HG03135 (cell line): ENCODE results near the gene FBXL13.
"Not testable (repeated sequence)": the region's sequence is repeated elsewhere in the genome, so short reads cannot be mapped to it uniquely, and the experiment has no call there.

ENCODE experiments used
- ATAC-seq: cut with Tn5 transposase; IDR thresholded peaks from one replicate; pipeline ENCODE4 v1.9.1; 2021; ENCODE audit warnings: mild to moderate bottlenecking, moderate library complexity; ENCODE audit not compliant: unreplicated experiment

Gene FBXL13

GRCh38 chr7:102866535-102867215 lies 207.9 kb downstream of the FBXL13 start:
- no peak for ATAC-seq

DNA sequence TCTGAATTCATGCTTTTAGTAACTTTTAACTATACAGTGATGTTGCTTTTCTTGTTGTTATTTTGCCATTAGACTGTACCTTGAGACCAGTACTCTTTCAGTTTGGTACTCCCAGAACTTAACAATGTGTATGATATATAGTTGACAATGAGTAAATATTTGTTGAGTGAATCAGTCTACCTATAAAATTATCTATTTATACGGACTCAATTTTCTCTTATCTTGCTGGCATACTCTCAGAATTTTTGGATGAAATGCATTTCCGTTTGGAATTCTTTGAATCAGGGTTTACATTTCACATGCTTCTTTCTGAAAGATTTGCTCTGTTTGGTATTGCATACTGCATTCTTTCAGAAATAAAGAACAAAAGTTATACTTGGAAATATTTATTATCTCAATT lies 209.6 kb downstream of the FBXL13 start:
- ATAC-seq: no peak

GRCh38 chr7:102860351-102860811 lies 214.2 kb downstream of the FBXL13 start:
- ATAC-seq: no peak

- no peak for ATAC-seq
These were observed 214.8 kb downstream of the FBXL13 start for GRCh38 chr7:102859799-102860125.

DNA sequence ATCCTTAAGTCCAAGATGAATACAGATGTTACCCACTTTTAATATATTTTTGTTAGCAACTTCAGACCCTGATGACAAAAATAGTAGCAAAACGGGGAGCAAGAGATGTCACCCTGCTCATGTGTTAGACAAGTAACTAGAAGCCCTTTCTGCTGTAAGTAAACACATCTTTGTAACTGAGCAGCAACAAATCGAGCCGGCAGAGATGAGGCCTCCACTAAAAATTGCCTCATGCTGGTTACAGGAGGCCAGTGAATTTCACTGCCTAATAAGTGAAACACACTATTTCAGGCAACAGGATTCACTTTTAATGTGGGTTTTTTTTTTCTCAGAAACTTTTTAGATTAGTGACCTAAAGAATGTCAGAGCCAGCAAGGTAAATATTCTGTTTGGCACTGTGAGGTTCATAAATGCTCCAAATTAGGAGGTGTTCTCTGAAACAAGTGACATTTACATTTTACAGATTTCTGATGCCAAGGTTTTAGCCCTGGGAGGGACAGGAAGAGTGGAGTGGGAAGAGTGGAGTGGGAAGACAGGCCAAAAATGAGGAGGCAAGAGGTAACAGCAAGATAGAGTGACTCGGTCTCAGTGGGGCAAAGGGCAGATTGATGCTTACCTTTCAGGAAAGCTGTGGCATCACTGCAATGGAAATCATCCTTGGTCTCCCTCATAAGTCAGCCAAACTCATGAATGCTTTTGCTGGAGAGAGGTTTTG lies 215.4 kb downstream of the FBXL13 start:
- no peak for ATAC-seq

GRCh38 chr7:102856036-102856435 lies 218.6 kb downstream of the FBXL13 start:
- no peak for ATAC-seq

DNA sequence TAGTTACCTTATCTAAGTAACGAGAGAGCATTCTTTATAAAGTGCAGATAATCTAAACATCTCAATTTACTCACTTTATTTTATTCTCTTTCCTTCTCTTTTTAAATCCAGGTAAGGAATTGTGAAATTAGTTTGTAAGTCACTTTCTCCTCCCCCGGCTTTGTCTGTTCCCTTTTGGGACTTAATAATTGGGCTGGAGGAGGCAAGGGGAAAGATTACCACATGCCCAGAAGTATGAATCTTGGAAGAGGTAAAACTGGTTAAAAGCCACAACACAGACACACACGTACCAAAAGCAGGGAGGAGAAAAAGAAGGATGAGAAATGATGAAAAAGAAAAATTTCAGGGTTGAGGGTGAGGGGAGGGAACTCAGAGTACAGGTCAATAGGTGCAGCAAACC lies 225.1 kb downstream of the FBXL13 start:
- ATAC-seq: no peak

DNA sequence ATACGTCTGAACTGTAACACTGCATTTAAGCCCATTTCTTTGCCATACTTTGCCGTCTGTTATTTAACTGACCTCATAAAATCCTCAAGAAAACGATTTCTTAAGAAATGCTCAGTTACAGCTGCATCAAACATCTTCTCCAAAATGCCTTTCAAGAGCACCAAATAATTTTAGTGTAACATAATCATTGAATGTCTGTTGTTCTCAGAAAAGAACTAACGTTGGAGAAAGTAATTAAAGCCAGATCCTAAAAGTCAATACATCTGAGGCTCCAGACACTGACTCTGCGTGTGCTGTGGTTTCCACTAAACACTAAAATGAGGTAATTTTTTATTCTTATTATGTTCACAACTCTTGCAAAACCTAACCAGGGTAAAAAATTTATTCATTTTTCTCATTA lies 225.5 kb downstream of the FBXL13 start:
- ATAC-seq: no peak

DNA sequence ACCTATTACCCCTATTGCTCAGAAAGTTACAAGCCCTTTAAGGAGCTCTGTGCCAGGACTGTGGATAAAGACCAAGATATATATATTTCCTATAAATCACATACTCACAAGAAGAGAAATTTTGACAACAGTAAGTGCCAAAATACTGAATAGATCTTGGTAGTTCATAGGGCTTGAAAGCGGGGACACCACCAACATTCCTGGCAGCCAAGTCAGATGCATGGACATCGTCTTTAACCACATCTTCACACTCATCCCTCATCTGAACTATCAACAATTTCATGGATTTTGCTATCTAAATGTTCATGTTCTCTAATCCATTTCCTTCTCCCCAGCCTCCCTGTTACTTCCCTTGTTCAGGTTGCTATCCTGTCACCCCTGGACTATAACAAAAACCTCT lies 229.2 kb downstream of the FBXL13 start:
- no peak for ATAC-seq

DNA sequence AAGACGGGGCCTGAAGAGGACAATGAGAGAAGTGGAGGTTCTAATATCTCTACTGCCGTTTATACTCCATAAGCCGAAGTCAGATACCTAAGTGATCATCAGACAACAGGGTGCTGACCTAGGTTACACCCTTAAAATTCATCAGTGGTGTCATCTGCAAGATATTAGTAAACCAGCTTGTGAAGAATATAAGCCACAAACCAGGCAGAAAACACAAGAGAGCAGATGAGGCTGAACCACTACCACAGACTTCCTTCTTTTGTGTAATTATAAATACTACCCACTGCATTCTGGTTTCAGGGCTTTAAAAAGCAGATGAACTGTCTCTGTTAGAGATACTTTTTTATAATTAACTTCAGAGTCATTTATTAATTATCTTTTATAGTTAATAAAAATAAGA lies 230.7 kb downstream of the FBXL13 start:
- ATAC-seq: peak; percentile 89

- no peak for ATAC-seq
These were observed 232.3 kb downstream of the FBXL13 start for GRCh38 chr7:102842284-102842683.

DNA sequence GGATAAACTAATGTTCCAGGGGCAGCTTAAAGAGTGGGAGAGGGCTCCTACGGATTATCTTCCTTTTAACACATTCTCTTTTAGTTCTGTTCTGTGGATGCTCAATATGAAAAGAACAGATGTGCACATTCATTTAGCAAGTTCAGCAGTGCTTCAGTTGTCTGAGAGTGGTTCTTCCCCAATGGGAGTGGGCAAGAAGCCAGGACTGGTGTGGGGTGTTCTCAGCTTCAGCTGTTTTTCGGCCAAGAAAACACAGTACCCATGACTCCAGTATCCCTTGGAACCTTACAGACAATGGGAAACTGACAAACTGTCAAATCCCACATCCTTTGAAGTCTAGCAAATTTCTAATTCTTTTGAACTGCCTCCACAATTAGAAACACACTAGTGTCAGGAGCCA lies 233.3 kb downstream of the FBXL13 start:
- ATAC-seq: no peak

DNA sequence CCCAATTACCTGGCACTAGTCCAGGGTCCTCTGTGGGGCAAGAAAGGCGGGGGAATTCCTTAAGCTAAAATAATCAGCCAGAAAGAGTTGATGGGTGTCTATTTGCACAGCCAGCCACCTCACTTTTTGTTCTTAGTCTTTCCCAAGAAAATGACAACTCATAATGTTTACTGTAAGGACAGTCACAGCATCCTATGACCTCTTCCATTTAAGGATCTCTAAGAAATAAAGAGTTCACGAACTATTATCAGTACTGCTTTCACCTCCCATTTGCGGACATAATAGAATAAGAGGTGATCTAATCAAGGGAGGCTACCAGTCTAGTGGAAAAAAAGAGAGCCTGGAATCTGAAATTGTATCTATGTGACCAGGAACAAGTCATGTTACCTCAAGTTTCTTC lies 234.2 kb downstream of the FBXL13 start:
- ATAC-seq: no peak

- not testable (repeated sequence) for ATAC-seq
These were observed 236.0 kb downstream of the FBXL13 start for GRCh38 chr7:102838572-102839101.

GRCh38 chr7:102837802-102838201 lies 236.8 kb downstream of the FBXL13 start:
- no peak for ATAC-seq

- ATAC-seq: no peak
These were observed 237.6 kb downstream of the FBXL13 start for GRCh38 chr7:102836977-102837376.

- ATAC-seq: no peak
These were observed 238.2 kb downstream of the FBXL13 start for GRCh38 chr7:102836191-102836919.

- peak; percentile 76 for ATAC-seq
These were observed 239.6 kb downstream of the FBXL13 start for GRCh38 chr7:102834999-102835398.

GRCh38 chr7:102834466-102834865 lies 240.1 kb downstream of the FBXL13 start:
- ATAC-seq: no peak

DNA sequence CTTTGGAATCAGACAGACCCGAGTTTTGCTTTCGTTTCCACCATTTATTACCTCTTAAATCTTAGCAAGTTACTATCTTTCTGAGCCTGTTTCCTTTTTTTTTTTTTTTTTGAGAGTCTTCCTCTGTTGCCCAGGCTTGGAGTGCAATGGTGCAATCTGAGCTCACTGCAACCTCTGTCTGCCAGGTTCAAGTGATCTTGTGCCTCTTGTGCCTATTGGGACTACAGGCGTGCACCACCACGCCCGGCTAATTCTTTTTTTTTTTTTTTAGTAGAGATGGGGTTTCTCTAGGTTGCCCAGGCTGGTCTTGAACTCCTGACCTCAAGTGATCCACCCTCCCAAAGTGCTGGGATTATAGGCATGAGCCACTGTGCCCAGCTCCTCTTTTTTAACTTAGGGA lies 241.3 kb downstream of the FBXL13 start:
- ATAC-seq: no peak

- ATAC-seq: no peak
These were observed 241.9 kb downstream of the FBXL13 start for GRCh38 chr7:102832674-102833073.

GRCh38 chr7:102830197-102830596 lies 244.4 kb downstream of the FBXL13 start:
- no peak for ATAC-seq
